Stimulated activated CD4-positive, alpha-beta T cell treated with anti-CD3 and anti-CD28 coated beads, TNF-alpha, amount 100 ng/mL, for 1 hour (primary cell): ENCODE measurements around the gene TRIM64C.
"Not testable (repeated sequence)": the region's sequence is repeated elsewhere in the genome, so short reads cannot be mapped to it uniquely, and the experiment has no call there.

ENCODE experiments used
- DNase-seq, 3 donors: peaks; one replicate each; pipeline ENCODE4 v3.0.0-alpha.2; 2020; ENCODE audit warnings: low read depth in 3 of 3, low spot score in 1 of 3

The TRIM64C gene, protein sequence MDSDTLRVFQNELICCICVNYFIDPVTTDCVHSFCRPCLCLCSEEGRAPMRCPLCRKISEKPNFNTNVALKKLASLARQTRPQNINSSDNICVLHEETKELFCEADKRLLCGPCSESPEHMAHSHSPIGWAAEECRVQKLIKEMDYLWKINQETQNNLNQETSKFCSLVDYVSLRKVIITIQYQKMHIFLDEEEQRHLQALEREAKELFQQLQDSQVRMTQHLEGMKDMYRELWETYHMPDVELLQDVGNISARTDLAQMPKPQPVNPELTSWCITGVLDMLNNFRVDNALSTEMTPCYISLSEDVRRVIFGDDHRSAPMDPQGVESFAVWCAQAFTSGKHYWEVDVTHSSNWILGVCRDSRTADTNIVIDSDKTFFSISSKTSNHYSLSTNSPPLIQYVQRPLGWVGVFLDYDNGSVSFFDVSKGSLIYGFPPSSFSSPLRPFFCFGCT

DNA sequence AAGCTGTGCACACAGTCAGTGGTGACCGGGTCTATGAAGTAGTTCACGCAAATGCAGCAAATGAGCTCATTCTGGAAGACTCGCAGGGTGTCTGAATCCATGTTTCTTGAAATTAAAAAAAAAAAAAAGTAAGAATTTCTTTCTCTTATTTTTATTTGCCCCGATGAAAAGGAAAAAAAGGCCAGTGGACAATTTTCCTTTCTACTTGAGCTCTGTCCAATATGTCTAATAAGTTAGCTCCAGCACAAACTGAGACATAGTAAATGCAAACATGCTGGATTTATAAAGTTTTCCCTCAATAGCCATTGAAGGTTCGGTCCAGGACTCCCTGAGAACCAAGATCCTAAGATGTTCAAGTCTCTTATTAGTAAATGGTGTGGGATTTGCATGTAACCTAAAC, at the start of gene TRIM64C:
TRIM64C (minus strand) TSS at position 101 of the 400 bp plus-strand sequence; CDS start at position 101, 0 bp downstream.
- not testable (repeated sequence) for DNase-seq

GRCh38 chr11:49102356-49102755, 43.4 kb upstream of the TRIM64C start:
- not testable (repeated sequence) for DNase-seq

DNA sequence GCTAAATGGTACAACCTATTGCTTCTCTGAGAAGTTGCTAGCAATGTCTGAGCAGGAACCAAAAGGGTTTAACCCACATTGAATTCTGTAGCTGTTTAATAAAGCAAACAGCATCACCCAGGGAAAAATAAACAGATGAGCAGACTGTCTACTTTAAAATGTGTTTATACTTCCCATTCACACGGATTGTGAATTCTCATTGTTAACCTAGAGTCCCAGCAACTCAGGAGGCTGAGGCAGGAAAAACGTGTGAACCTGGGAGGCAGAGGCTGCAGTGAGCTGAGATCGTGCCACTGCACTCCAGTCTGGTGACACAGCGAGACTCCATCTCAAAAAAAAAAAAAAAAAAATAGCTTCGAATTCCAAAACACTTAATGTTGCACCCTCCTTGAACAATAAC, 11.0 kb upstream of the TRIM64C start:
- not testable (repeated sequence) for DNase-seq

- not testable (repeated sequence) for DNase-seq
Observed at GRCh38 chr11:49049821-49050220, 9.1 kb downstream of the TRIM64C start.

DNA sequence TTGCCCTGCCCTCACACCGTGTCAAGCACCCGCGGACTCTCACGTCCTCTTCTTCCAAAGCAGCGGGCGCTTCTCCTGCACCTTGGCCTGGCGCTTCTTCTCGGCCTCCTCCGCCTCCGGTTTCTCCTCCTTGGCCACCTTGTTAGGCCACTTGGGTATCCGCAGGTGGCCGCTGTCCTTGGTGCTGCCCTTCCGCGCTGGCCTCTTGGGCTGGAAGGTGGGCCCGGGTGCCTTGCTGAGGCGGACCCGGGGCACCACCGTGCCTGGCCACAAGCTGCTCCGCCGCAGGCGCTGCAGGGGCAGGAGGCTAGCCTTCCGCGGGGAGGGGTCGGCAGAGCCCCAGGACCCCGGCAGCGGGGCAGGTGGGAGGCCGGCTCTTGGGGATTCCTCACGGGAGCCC, 10.7 kb downstream of the TRIM64C start:
- not testable (repeated sequence) for DNase-seq

- not testable (repeated sequence) for DNase-seq
Observed at GRCh38 chr11:49028523-49028922, 30.4 kb downstream of the TRIM64C start, which contains the start of gene TRIM49B. Gene TRIM49B (plus strand): TSS chr11:49028823. CDS start chr11:49031600, 2,777 bp downstream.
